MM.1S (cell line): ENCODE results near the gene ZNF408.

Experiments
- EZH2phosphoT487 ChIP-seq: fragments of 300-600 bp; sonication (generic); IDR thresholded peaks from 2 replicates; pipeline ENCODE4 v1.6.1; 2018; ENCODE audit warnings: antibody characterized with exemption, low read length
- TF ChIP-seq, protein P1 (sequence below): fragments of 300-600 bp; sonication (generic); IDR thresholded peaks from 2 replicates; pipeline ENCODE4 v1.5.1; 2016; ENCODE audit warnings: antibody characterized with exemption, low read length, mixed read lengths

DNA sequence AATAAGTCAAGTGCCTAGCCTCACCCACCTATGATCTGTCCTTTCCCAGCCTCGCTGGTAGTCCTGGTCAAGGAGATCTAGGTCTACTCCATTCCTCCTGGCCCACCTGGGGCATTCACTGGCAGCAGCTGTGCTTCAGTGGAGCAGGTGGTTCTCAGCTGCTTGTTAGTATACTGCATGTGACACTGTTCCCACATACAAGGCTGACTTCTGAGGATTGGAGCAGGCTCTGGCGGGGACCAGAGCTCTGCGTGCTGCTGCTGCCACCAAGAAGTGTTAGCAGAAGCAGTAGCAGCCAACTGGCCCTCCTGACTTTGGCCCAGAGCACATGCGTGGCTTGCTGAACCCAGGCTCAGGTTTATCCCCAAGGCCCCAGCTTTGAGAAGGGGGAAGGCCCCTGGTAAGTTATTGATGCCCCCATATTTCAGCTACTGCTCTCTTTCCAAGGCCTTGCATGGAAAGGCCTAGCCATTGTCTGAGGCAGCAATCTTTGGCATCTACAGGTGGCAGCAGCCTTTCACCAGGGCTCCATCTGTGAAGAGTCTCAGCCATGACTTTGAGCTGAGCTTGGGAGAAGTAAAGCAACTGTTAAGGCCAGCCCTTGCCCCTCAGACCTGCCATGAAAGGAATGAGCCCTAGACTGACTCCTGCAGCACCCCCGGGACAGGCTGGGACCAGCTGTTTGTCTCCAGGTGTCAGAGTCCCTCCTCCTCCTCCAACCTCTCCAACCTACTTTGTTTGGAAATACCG, 26.9 kb upstream of the ZNF408 start:
- TF ChIP-seq, protein P1, sequence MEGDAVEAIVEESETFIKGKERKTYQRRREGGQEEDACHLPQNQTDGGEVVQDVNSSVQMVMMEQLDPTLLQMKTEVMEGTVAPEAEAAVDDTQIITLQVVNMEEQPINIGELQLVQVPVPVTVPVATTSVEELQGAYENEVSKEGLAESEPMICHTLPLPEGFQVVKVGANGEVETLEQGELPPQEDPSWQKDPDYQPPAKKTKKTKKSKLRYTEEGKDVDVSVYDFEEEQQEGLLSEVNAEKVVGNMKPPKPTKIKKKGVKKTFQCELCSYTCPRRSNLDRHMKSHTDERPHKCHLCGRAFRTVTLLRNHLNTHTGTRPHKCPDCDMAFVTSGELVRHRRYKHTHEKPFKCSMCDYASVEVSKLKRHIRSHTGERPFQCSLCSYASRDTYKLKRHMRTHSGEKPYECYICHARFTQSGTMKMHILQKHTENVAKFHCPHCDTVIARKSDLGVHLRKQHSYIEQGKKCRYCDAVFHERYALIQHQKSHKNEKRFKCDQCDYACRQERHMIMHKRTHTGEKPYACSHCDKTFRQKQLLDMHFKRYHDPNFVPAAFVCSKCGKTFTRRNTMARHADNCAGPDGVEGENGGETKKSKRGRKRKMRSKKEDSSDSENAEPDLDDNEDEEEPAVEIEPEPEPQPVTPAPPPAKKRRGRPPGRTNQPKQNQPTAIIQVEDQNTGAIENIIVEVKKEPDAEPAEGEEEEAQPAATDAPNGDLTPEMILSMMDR = no peak
- TF ChIP-seq EZH2phosphoT487 = no peak
